ENCODE measurements around the gene FAM222A.
A peak's percentile ranks its signal among the peaks of the same experiment; 100 is the strongest.

The FAM222A gene

GRCh38 chr12:109770104-109770860, 56.7 kb downstream of the FAM222A start:
- Histone ChIP-seq H3K4me1 (ENCODE audit: control insufficient read depth, insufficient read depth, low read length) (no peaks in the 10 kb centered on the region; the same call in 1 of the 2 replicates), H3K9me3 (ENCODE audit: control insufficient read depth, insufficient read depth, low read length) (no peaks in the 10 kb centered on the region), H3K27ac (ENCODE audit: low read length) (no peak overlapping the region), H3K4me3 (ENCODE audit: low read length) (no peak overlapping the region), H3K27me3 (ENCODE audit: control insufficient read depth, insufficient read depth, low read length) (no peaks in the 10 kb centered on the region), H3K36me3 (ENCODE audit: control insufficient read depth, insufficient read depth, low read length) (no peaks in the 10 kb centered on the region; the same call in 1 of the 2 replicates)
- no peak for DNase-seq (ENCODE audit: low read depth, low spot score)
- whole genome bisulfite sequencing (ENCODE audit: insufficient coverage, insufficient read length): no CpG with 5 or more reads among the region's 16 CpGs

GRCh38 chr12:109770861-109771670, 57.4 kb downstream of the FAM222A start:
- Histone ChIP-seq H3K36me3 (ENCODE audit: control insufficient read depth, insufficient read depth, low read length) (no peaks in the 10 kb centered on the region; the same call in 1 of the 2 replicates), H3K27me3 (ENCODE audit: control insufficient read depth, insufficient read depth, low read length) (no peaks in the 10 kb centered on the region), H3K4me1 (ENCODE audit: control insufficient read depth, insufficient read depth, low read length) (no peaks in the 10 kb centered on the region; the same call in 1 of the 2 replicates), H3K9me3 (ENCODE audit: control insufficient read depth, insufficient read depth, low read length) (no peaks in the 10 kb centered on the region), H3K4me3 (ENCODE audit: low read length) (no peak overlapping the region), H3K27ac (ENCODE audit: low read length) (no peak overlapping the region)
- no peak for DNase-seq (ENCODE audit: low read depth, low spot score)
- no CpG with 5 or more reads among the region's 17 CpGs for WGBS (ENCODE audit: insufficient coverage, insufficient read length)

GRCh38 chr12:109771746-109772621, 58.4 kb downstream of the FAM222A start:
- Histone ChIP-seq H3K27ac (ENCODE audit: low read length) (no peak overlapping the region), H3K27me3 (ENCODE audit: control insufficient read depth, insufficient read depth, low read length) (no peaks in the 10 kb centered on the region), H3K9me3 (ENCODE audit: control insufficient read depth, insufficient read depth, low read length) (no peaks in the 10 kb centered on the region), H3K36me3 (ENCODE audit: control insufficient read depth, insufficient read depth, low read length) (no peaks in the 10 kb centered on the region; the same call in 1 of the 2 replicates), H3K4me3 (ENCODE audit: low read length) (no peak overlapping the region), H3K4me1 (ENCODE audit: control insufficient read depth, insufficient read depth, low read length) (no peaks in the 10 kb centered on the region; the same call in 1 of the 2 replicates)
- WGBS (ENCODE audit: insufficient coverage, insufficient read length): no CpG with 5 or more reads among the region's 17 CpGs
- no peak for DNase-seq (ENCODE audit: low read depth, low spot score)

- WGBS (ENCODE audit: insufficient coverage, insufficient read length): no CpG with 5 or more reads among the region's 12 CpGs
- Histone ChIP-seq H3K27ac (ENCODE audit: low read length) (no peak overlapping the region), H3K4me1 (ENCODE audit: control insufficient read depth, insufficient read depth, low read length) (peaks cover 2% of the 10 kb centered on the region), H3K9me3 (ENCODE audit: control insufficient read depth, insufficient read depth, low read length) (no peaks in the 10 kb centered on the region), H3K36me3 (ENCODE audit: control insufficient read depth, insufficient read depth, low read length) (no peaks in the 10 kb centered on the region; the same call in 1 of the 2 replicates), H3K27me3 (ENCODE audit: control insufficient read depth, insufficient read depth, low read length) (no peaks in the 10 kb centered on the region), H3K4me3 (ENCODE audit: low read length) (no peak overlapping the region)
- no peak for DNase-seq (ENCODE audit: low read depth, low spot score)
Observed at GRCh38 chr12:109772622-109773321, 59.1 kb downstream of the FAM222A start.

- WGBS (ENCODE audit: insufficient coverage, insufficient read length): no CpG with 5 or more reads among the region's 21 CpGs
- Histone ChIP-seq H3K27me3 (ENCODE audit: control insufficient read depth, insufficient read depth, low read length) (no peaks in the 10 kb centered on the region), H3K36me3 (ENCODE audit: control insufficient read depth, insufficient read depth, low read length) (no peaks in the 10 kb centered on the region; the same call in 1 of the 2 replicates), H3K4me1 (ENCODE audit: control insufficient read depth, insufficient read depth, low read length) (peaks cover 2% of the 10 kb centered on the region), H3K4me3 (ENCODE audit: low read length) (no peak overlapping the region), H3K27ac (ENCODE audit: low read length) (no peak overlapping the region), H3K9me3 (ENCODE audit: control insufficient read depth, insufficient read depth, low read length) (no peaks in the 10 kb centered on the region)
- DNase-seq (ENCODE audit: low read depth, low spot score): no peak
Observed at GRCh38 chr12:109773384-109774011, 59.9 kb downstream of the FAM222A start.

GRCh38 chr12:109775172-109775881, 61.7 kb downstream of the FAM222A start:
- H3K27me3 ChIP-seq (ENCODE audit: control insufficient read depth, insufficient read depth, low read length): no peaks in the 10 kb centered on the region
- no peak overlapping the region for H3K27ac ChIP-seq (ENCODE audit: low read length)
- DNase-seq (ENCODE audit: low read depth, low spot score): peak; percentile 54
- H3K9me3 ChIP-seq (ENCODE audit: control insufficient read depth, insufficient read depth, low read length): no peaks in the 10 kb centered on the region
- WGBS (ENCODE audit: insufficient coverage, insufficient read length): no CpG with 5 or more reads among the region's 10 CpGs
- H3K4me3 ChIP-seq (ENCODE audit: low read length): no peak overlapping the region
- H3K36me3 ChIP-seq (ENCODE audit: control insufficient read depth, insufficient read depth, low read length): no peaks in the 10 kb centered on the region
- H3K4me1 ChIP-seq (ENCODE audit: control insufficient read depth, insufficient read depth, low read length): peaks cover 2% of the 10 kb centered on the region

GRCh38 chr12:109776624-109777023, 63.0 kb downstream of the FAM222A start:
- H3K4me1 ChIP-seq (ENCODE audit: control insufficient read depth, insufficient read depth, low read length): peaks cover 2% of the 10 kb centered on the region
- WGBS (ENCODE audit: insufficient coverage, insufficient read length): no CpG with 5 or more reads among the region's 9 CpGs
- H3K9me3 ChIP-seq (ENCODE audit: control insufficient read depth, insufficient read depth, low read length): no peaks in the 10 kb centered on the region
- DNase-seq (ENCODE audit: low read depth, low spot score): no peak
- no peaks in the 10 kb centered on the region for H3K36me3 ChIP-seq (ENCODE audit: control insufficient read depth, insufficient read depth, low read length)
- H3K27me3 ChIP-seq (ENCODE audit: control insufficient read depth, insufficient read depth, low read length): no peaks in the 10 kb centered on the region
- H3K27ac ChIP-seq (ENCODE audit: low read length): no peak overlapping the region
- H3K4me3 ChIP-seq (ENCODE audit: low read length): no peak overlapping the region

GRCh38 chr12:109777544-109777943, 63.9 kb downstream of the FAM222A start:
- DNase-seq (ENCODE audit: low read depth, low spot score): peak; percentile 25
- WGBS (ENCODE audit: insufficient coverage, insufficient read length): no CpG with 5 or more reads among the region's 5 CpGs
- Histone ChIP-seq H3K27ac (ENCODE audit: low read length) (no peak overlapping the region), H3K36me3 (ENCODE audit: control insufficient read depth, insufficient read depth, low read length) (no peaks in the 10 kb centered on the region), H3K4me1 (ENCODE audit: control insufficient read depth, insufficient read depth, low read length) (peaks cover 2% of the 10 kb centered on the region), H3K4me3 (ENCODE audit: low read length) (no peak overlapping the region), H3K27me3 (ENCODE audit: control insufficient read depth, insufficient read depth, low read length) (no peaks in the 10 kb centered on the region), H3K9me3 (ENCODE audit: control insufficient read depth, insufficient read depth, low read length) (no peaks in the 10 kb centered on the region)

- Histone ChIP-seq H3K4me3 (ENCODE audit: low read length) (no peak overlapping the region), H3K9me3 (ENCODE audit: control insufficient read depth, insufficient read depth, low read length) (no peaks in the 10 kb centered on the region), H3K36me3 (ENCODE audit: control insufficient read depth, insufficient read depth, low read length) (no peaks in the 10 kb centered on the region; the same call in 1 of the 2 replicates), H3K27me3 (ENCODE audit: control insufficient read depth, insufficient read depth, low read length) (no peaks in the 10 kb centered on the region), H3K27ac (ENCODE audit: low read length) (no peak overlapping the region), H3K4me1 (ENCODE audit: control insufficient read depth, insufficient read depth, low read length) (peaks cover 2% of the 10 kb centered on the region)
- no CpG with 5 or more reads among the region's 1 CpG for WGBS (ENCODE audit: insufficient coverage, insufficient read length)
- DNase-seq (ENCODE audit: low read depth, low spot score): no peak
Observed at GRCh38 chr12:109778684-109779083, 65.1 kb downstream of the FAM222A start.
